ENCODE measurements around the gene GGNBP2. TPM values are rescaled to one million over a fixed set of nuclear protein-coding genes. Genes with fewer than 3 reads are reported as not detected.

GGNBP2 gene
- total RNA-seq (10 to 100 TPM; 45.1 to 92.1 (median 66.2) TPM), polyA plus RNA-seq (10 to 100 TPM; 52.4 to 86.2 TPM)
- long read RNA-seq, donor 1, transcript GGNBP2-215 (8 exons, 3,497 nt) = major isoform, 10 of 454 reads
- long read RNA-seq, donor 1, transcript GGNBP2-210 (2 exons, 2,315 nt) = major isoform, 10 of 454 reads
- long read RNA-seq, donor 1, partial matches to known transcripts = 374 of 454 reads
- long read RNA-seq, donor 1, other reads (novel, unspliced or antisense) = 53 of 454 reads
- long read RNA-seq, donor 2, partial matches to known transcripts = 6 of 16 reads
- long read RNA-seq, donor 2, other reads (novel, unspliced or antisense) = 0 of 16 reads
- long read RNA-seq, donor 3, transcript GGNBP2-212 (14 exons, 2,847 nt) = major isoform, 28 of 116 reads
- long read RNA-seq, donor 3, partial matches to known transcripts = 59 of 116 reads
- long read RNA-seq, donor 3, other reads (novel, unspliced or antisense) = 25 of 116 reads

DNA sequence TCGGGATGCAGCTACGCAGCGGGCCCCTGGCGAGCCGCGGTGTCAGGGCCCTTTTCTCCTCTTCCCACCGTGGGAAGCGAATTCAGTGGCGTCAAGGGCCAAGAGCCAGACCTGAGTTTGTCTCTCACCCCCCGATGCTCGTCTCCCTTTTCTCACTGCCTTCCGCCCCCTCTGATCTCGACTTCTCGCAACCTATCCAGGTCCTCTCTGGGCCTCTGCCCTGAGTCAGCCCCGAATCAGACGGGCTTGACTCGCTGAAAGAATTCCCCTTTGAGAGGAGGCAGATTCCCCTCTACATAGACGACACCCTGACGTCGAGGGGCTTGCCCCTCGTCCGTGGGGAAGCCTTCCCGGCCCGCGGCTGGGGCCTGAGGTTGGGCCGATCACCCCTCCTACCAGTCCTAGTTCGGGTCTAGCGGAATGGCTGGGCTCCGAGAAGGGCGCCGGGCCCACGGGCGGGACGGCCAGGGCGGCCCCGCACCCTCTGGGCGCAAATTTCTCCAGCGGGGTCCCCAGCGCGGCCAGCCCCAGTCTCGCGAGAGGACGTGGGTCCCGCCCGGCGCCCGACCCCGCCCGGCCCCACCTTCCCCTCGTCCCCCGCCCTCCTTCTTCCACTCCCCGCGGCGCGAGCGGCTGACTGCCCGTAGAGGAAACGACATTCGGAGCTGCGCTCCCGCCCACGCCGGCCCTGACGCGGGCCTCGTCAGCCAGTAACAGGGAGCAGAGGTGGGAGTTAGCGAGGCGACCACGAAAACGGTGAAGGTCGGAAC lies at the start of gene GGNBP2:
Gene GGNBP2, plus strand, starts transcription at position 613 of the 770 bp plus-strand sequence. CDS start 806 bp downstream, outside the sequence.
- peak; percentile 90 to 93 (median 93) for DNase-seq
- Histone ChIP-seq H3K27ac (peak within 1 kb of the TSS; percentile 94 to 99), H3K27me3 (no peaks in the 10 kb centered on the region), H3K36me3 (no peaks in the 10 kb centered on the region), H3K9me3 (no peaks in the 10 kb centered on the region), H3K4me3 (peak within 1 kb of the TSS; percentile 87), H3K4me1 (ENCODE audit: insufficient read depth) (peaks cover 8% of the 10 kb centered on the region)
- WGBS, 3 donors = 0% methylated on average over 33 to 71 of the region's 71 CpGs
- intact Hi-C loops (cut with DNase I) = no loop called here
- no peak for TF ChIP-seq EP300 (IDR thresholded peaks at IDR 0.05)
- TF ChIP-seq CTCF (IDR thresholded peaks at IDR 0.05) = no peak
- peak; percentile 86 for TF ChIP-seq POLR2A (IDR thresholded peaks at IDR 0.05)

GRCh38 chr17:36495076-36495578 lies 49.6 kb upstream of the GGNBP2 start:
- Histone ChIP-seq H3K9me3 (no peaks in the 10 kb centered on the region), H3K27ac (no peak overlapping the region), H3K36me3 (no peaks in the 10 kb centered on the region), H3K27me3 (no peaks in the 10 kb centered on the region), H3K4me3 (no peak overlapping the region), H3K4me1 (ENCODE audit: insufficient read depth) (no peaks in the 10 kb centered on the region)
- TF ChIP-seq POLR2A (IDR thresholded peaks at IDR 0.05) (no peak), CTCF (IDR thresholded peaks at IDR 0.05) (no peak), EP300 (IDR thresholded peaks at IDR 0.05) (no peak)
- WGBS, 3 donors = 62 to 65% (median 63%) methylated on average over 3 of the region's 3 CpGs
- intact Hi-C loops (cut with DNase I) = no loop called here
- DNase-seq = no peak

DNA sequence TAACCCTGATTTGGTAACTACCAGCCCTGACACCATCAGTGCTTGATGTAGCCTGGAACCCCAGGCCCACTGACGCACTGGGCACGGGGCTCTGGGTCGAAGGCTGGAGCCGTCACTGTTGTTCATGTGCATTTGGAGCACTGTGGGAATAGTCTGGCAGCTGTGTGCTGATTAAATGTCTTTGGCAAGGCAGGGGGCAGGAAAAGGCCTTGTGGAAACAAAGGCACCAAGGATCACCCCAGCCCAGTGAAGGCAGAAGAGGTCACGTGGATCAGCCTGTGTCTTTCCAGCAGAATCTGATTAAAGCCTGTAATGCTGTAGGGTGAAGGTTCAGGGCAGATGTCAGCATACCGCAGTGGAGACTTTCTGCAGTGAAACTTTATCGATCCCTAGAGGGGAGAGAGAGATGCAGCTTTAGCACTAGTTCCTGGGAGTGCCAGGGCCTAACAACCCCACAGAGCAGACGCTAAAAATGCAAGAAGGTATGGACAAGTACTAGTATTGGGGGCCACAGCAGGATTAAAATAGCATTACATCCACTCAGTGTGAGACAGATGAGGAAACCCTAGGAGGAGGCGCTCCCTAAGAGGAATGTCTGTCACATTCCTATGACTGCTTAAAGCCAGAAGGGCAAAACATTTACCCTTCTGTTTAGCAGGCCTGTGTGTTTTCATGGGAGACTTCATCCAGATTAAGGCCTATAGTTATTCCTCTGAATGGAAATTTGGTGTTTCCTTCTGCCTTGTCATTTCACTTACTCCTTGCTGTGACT lies 48.5 kb upstream of the GGNBP2 start:
- Histone ChIP-seq H3K27me3 (no peaks in the 10 kb centered on the region), H3K9me3 (no peaks in the 10 kb centered on the region), H3K4me1 (ENCODE audit: insufficient read depth) (no peaks in the 10 kb centered on the region), H3K27ac (no peak overlapping the region), H3K36me3 (no peaks in the 10 kb centered on the region), H3K4me3 (no peak overlapping the region)
- no peak for DNase-seq
- 81 to 84% (median 83%) methylated on average over 9 of the region's 9 CpGs for WGBS, 3 donors
- TF ChIP-seq CTCF (IDR thresholded peaks at IDR 0.05) = no peak
- no peak for TF ChIP-seq POLR2A (IDR thresholded peaks at IDR 0.05)
- no peak for TF ChIP-seq EP300 (IDR thresholded peaks at IDR 0.05)
- intact Hi-C loops (cut with DNase I) = no loop called here

GRCh38 chr17:36498155-36498554 lies 46.6 kb upstream of the GGNBP2 start:
- WGBS, 3 donors = 79 to 87% (median 81%) methylated on average over 9 of the region's 9 CpGs
- H3K4me3 ChIP-seq = no peak overlapping the region
- no peaks in the 10 kb centered on the region for H3K9me3 ChIP-seq
- H3K36me3 ChIP-seq = no peaks in the 10 kb centered on the region
- no peak overlapping the region for H3K27ac ChIP-seq
- TF ChIP-seq POLR2A (IDR thresholded peaks at IDR 0.05) = no peak
- TF ChIP-seq EP300 (IDR thresholded peaks at IDR 0.05) = no peak
- TF ChIP-seq CTCF (IDR thresholded peaks at IDR 0.05) = no peak
- H3K4me1 ChIP-seq (ENCODE audit: insufficient read depth) = no peaks in the 10 kb centered on the region
- intact Hi-C loops (cut with DNase I) = no loop called here
- no peak for DNase-seq
- no peaks in the 10 kb centered on the region for H3K27me3 ChIP-seq
